Neutrophil (primary cell): ENCODE results near the gene WEE1.
"Not testable (repeated sequence)": the region's sequence is repeated elsewhere in the genome, so short reads cannot be mapped to it uniquely, and the experiment has no call there.

Experiments
- H3K27ac ChIP-seq: fragments of 200-600 bp; sonication (generic); 2 replicates; pipeline ENCODE4 v1.5.1; 2016; ENCODE audit warnings: mild to moderate bottlenecking, moderate library complexity
- H3K27me3 ChIP-seq: fragments of 200-600 bp; sonication (generic); 2 replicates; pipeline ENCODE4 v1.6.0; 2016; ENCODE audit warnings: mild to moderate bottlenecking
- H3K36me3 ChIP-seq: fragments of 200-600 bp; sonication (generic); 2 replicates; pipeline ENCODE4 v1.5.1; 2017
- H3K4me1 ChIP-seq, 2 experiments: fragments of 200-600 bp in 1 of 2; sonication (generic) in 1 of 2; 1 replicate in 1 of 2; 2 replicates in 1 of 2; pipeline versions ENCODE4 v1.5.1 to v1.6.1; 2013 to 2016; ENCODE audit warnings: low read depth in 1 of 2, low read length in 1 of 2, mild to moderate bottlenecking in 1 of 2, moderate library complexity in 1 of 2; ENCODE audit not compliant: control insufficient read depth in 1 of 2, insufficient read depth in 1 of 2
- H3K4me3 ChIP-seq, 2 experiments: fragments of 200-600 bp in 1 of 2; sonication (generic) in 1 of 2; 1 replicate in 1 of 2; 2 replicates in 1 of 2; pipeline ENCODE4 v1.5.1; 2013 to 2016; ENCODE audit warnings: low read depth in 1 of 2, low read length in 1 of 2, mild to moderate bottlenecking in 1 of 2, moderate library complexity in 1 of 2
- H3K9me3 ChIP-seq: fragments of 200-600 bp; sonication (generic); 2 replicates; pipeline ENCODE4 v1.5.1; 2016
- CTCF ChIP-seq: fragments of 200-600 bp; sonication (generic); IDR thresholded peaks from 2 replicates; pipeline ENCODE4 v1.5.1; 2016; ENCODE audit warnings: antibody characterized with exemption

The WEE1 gene

GRCh38 chr11:9616858-9617257 is 43.4 kb downstream of the WEE1 start:
- H3K27me3 ChIP-seq = no peaks in the 10 kb centered on the region

DNA sequence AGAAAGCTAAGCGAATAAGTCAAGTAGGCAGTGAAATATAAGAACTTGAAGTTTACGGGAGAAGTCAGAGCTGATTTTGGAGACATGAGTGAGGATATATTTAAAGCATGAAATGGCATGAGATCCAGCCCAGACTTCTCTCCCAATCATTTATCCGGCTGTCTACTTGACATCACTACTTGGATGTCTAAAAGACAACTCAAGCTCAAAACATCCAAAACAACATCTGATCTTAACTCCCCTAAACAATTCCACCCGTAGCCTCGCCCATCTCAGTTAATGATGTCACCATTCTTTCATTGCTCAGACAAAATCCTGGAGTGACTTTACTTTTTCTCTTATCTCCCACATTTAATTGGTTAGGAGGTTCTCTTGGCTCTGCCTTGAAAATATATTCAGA is 44.5 kb downstream of the WEE1 start:
- TF ChIP-seq CTCF = no peak
- Histone ChIP-seq H3K27ac (no peak overlapping the region), H3K9me3 (no peaks in the 10 kb centered on the region), H3K27me3 (no peaks in the 10 kb centered on the region), H3K36me3 (no peaks in the 10 kb centered on the region), H3K4me3 (no peak overlapping the region), H3K4me1 (peaks cover 16 to 21% of the 10 kb centered on the region in 2 experiments)

More at GRCh38 chr11:9616858-9617257, 43.4 kb downstream of the WEE1 start:
- H3K36me3 ChIP-seq = no peaks in the 10 kb centered on the region
- H3K4me3 ChIP-seq = no peak overlapping the region
- H3K27ac ChIP-seq = no peak overlapping the region
- no peak for TF ChIP-seq CTCF
- peaks cover 17 to 21% of the 10 kb centered on the region in 2 experiments for H3K4me1 ChIP-seq
- no peaks in the 10 kb centered on the region for H3K9me3 ChIP-seq

DNA sequence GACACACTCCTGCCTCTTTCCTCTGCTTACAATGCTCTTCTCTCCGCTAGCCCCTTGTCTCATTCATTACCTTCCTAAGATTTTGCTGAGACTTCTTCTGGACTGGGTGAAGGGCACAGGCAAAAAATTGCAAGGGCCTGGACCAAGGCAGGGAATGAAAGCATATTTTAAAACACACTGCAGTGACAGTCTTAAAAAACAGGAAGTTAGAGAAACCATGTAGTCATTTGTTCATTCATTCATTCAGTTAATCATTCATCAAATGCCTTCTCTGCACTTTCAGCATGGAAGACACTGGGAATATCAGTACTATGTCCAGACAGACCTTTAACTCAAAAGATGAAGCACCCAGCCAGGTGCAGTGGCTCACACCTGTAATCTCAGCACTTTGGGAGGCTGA is 45.5 kb downstream of the WEE1 start:
- Histone ChIP-seq H3K4me3 (no peak overlapping the region), H3K27ac (no peak overlapping the region)

GRCh38 chr11:9619971-9620370 is 46.5 kb downstream of the WEE1 start:
- no peaks in the 10 kb centered on the region for H3K36me3 ChIP-seq
- peaks cover under 1 to 3% of the 10 kb centered on the region in 2 experiments for H3K4me1 ChIP-seq
- no peaks in the 10 kb centered on the region for H3K27me3 ChIP-seq
- TF ChIP-seq CTCF = no peak
- no peak overlapping the region for H3K27ac ChIP-seq
- no peaks in the 10 kb centered on the region for H3K9me3 ChIP-seq
- H3K4me3 ChIP-seq = no peak overlapping the region

More for the DNA sequence above, 45.5 kb downstream of the WEE1 start:
- TF ChIP-seq CTCF = no peak
- H3K4me1 ChIP-seq = peaks cover 10 to 12% of the 10 kb centered on the region in 2 experiments
- H3K27me3 ChIP-seq = no peaks in the 10 kb centered on the region
- H3K9me3 ChIP-seq = no peaks in the 10 kb centered on the region
- H3K36me3 ChIP-seq = no peaks in the 10 kb centered on the region

GRCh38 chr11:9622353-9622752 is 48.9 kb downstream of the WEE1 start:
- H3K4me3 ChIP-seq, H3K27me3 ChIP-seq, H3K36me3 ChIP-seq, H3K27ac ChIP-seq, H3K4me1 ChIP-seq, H3K9me3 ChIP-seq: not testable (repeated sequence)

GRCh38 chr11:9623053-9623452 is 49.6 kb downstream of the WEE1 start:
- H3K27ac ChIP-seq, H3K27me3 ChIP-seq: not testable (repeated sequence)

DNA sequence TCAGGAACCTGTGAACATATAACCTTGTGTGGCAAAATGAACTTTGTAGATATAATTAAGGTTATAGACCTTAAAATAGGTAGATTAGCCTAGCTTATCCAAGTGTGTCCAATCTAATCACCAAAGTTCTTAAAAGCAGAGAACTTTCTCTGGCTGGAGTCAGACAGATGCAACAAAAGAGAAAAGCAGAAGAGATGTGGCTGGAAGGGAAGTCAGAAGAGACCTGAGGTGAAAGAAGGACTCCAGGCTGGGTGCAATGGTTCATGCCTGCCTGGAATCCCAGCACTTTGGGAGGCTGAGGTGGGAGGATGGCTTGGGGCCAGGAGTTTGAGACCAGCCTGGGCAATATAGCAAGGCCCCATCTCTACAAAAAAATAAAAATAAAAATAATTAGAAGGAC is 51.0 kb downstream of the WEE1 start:
- Histone ChIP-seq H3K9me3 (no peaks in the 10 kb centered on the region), H3K4me3 (no peak overlapping the region), H3K4me1 (no peaks in the 10 kb centered on the region), H3K36me3 (no peaks in the 10 kb centered on the region), H3K27me3 (no peaks in the 10 kb centered on the region), H3K27ac (no peak overlapping the region)
- no peak for TF ChIP-seq CTCF

More at GRCh38 chr11:9623053-9623452, 49.6 kb downstream of the WEE1 start:
- H3K36me3 ChIP-seq, H3K9me3 ChIP-seq, H3K4me3 ChIP-seq, H3K4me1 ChIP-seq: not testable (repeated sequence)
